DND-41 (cell line): ENCODE measurements around the gene SIPA1L3.

Source experiments
- CTCF ChIP-seq: IDR thresholded peaks from 2 replicates; pipeline ENCODE4 v1.5.1; 2012; ENCODE audit warnings: borderline replicate concordance, low read length, moderate library complexity, mild to moderate bottlenecking; ENCODE audit not compliant: poor library complexity, severe bottlenecking; ENCODE audit errors: extremely low read depth
- EZH2 ChIP-seq: IDR thresholded peaks from 3 replicates; pipeline ENCODE4 v1.6.1; 2012; ENCODE audit warnings: borderline replicate concordance, low read depth, mild to moderate bottlenecking, moderate library complexity, low read length, inconsistent platforms; ENCODE audit not compliant: severe bottlenecking

GRCh38 chr19:38172001-38172400 is 265.0 kb downstream of the SIPA1L3 start:
- TF ChIP-seq EZH2 (no peak), CTCF (no peak)
